ENCODE measurements around the gene IRS2.

The IRS2 gene

DNA sequence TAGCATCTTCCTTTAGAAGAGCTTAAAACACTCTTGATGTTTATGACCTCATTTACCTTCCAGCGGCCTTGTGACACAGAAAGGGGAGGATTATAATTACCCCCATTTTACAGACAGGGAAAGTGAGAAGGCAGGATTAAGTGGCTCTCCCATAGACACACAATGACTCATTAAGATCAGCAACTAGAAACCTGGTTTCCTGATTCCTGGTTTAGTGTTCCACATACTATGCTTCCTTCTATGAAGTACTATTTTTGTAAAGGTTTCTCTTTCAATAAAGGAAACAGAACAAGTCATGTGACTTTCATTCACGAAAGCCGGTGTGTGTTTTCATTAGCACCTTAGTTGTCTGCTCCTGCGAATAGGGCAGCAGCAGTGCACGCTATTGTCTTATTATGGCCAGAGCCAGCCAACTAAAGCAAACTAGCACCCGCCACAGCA, 8.3 kb downstream of the IRS2 start:
- no peak for DNase-seq

DNA sequence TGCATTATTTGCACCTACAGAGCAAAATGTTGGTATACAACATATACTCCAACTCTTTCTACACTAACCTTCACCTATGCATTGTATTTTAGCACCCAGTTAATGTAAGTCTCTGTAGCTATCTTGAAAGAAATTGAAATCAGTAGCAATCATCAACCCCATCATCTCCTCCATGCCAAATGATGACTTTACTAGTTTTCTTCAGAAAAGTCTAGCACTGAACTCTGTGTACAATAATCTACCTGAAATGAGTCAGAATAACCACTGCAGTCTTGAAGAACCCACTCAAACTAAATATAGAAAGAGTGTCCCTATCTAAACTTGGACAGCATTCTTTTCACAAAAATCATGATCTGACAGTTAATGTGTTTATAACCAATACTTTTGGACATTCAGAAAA, 9.8 kb downstream of the IRS2 start:
- DNase-seq, result no peak

DNA sequence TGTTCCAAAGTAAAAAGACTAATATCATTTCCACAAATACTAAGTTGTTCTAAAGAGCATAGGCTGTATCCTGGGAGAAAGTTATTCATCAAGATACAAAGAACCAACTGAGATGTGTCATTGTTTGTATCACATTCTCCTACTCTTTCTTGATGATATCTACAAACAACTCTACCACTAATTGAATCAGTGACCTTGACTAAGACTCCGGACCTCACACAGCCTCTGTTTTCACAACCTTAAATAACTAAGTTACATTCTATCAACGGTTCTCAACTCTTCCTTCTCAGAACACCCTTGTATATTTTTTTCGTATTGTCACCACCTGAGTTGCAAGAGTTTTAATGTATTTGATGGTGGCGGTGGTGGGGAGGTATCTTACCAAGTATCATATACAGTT, 12.6 kb downstream of the IRS2 start:
- DNase-seq, result no peak

DNA sequence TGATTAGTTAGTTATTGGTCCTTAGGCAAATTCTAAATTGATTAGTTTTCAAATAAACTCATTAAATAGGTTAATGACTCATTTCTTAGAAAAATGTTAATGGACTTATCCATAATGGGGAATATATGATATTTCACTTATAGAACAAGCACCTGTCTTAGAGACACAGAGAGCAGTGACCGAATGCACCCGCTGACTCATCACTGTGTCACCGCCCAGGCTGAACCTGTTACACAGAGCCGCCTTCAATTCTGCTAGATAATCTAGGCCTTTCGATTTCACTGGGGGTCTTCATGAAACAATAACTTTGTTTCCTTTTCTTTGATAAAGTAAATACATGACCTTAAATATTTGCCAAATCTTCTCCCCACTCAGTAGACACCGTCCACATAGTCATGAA, 13.1 kb downstream of the IRS2 start:
- no peak for DNase-seq

DNA sequence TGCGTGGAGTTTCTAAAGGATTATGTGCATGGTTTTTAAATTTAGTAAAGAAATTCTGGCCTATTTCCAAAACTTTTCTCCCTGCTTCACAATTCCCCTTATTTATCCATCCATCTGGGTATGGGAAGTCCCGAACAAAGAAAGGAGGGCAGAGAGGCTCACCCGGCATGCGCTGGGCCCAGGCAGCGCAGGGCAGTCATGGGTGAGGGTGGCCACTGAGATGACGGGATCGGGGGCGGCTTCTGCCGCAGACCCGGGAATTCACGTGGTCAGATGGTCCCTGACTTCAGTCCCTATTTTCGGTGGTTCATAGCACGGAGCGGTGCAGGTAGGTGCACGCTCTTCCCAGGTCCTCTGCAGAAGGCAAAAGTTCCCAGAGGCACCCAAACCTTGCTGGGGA, 14.5 kb downstream of the IRS2 start:
- no peak for DNase-seq

DNA sequence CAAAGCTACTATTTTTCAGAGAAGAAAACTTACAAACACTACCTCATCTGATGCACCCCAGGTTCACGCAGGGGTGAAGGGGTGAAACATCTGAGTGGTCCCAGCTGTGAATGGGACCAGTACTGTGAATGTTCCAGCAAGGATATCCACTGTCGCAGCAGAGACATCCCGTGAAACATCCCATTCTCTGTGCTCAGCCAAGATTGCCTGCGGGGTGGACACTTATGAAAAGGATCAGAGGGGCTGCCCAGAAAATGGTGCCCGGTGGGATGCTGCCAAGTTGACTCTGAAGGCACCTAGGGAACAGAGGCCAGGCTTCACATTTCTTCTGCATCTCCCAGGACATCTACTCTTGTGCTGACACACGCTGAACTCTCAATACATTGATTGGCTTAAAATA, 15.9 kb downstream of the IRS2 start:
- no peak for DNase-seq

DNA sequence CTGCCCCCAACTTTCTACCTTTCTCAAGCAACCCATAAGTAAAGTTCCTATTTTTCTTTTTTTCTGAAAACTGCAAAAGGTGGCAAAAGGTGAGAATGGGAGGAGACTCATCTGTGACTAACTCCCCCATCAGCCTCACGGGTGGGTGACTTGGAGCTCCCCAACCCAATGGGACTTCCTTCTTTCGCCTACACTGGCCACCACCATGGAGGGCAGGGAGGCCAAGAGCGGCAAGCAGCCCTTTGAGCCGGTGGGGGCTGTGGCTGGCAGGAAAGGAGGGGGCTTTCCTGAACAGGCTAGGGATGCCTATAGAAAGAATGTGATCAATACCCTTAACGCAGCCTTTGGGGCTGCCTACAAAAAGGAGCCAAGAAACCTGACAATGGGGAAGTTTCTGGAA, 16.5 kb downstream of the IRS2 start:
- no peak for DNase-seq

DNA sequence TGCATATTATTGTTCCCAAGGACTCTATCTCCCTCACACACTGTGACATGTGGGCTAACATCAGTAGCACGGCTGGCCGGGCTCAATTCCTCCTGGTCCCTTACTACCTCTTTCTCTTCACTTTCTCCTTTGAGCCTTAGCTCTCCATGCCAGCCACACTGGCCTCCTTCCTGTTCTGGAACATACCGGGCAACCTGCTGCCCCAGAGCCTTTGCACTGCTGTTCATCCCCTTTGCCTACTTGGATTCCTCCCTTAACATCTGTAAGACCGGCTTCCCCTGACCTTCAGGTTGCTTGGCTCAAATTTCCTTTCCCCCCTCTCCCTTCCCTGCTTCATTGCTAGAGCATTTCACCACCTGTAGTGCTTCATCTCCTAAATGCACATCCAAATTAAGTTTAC, 17.1 kb downstream of the IRS2 start:
- no peak for DNase-seq

DNA sequence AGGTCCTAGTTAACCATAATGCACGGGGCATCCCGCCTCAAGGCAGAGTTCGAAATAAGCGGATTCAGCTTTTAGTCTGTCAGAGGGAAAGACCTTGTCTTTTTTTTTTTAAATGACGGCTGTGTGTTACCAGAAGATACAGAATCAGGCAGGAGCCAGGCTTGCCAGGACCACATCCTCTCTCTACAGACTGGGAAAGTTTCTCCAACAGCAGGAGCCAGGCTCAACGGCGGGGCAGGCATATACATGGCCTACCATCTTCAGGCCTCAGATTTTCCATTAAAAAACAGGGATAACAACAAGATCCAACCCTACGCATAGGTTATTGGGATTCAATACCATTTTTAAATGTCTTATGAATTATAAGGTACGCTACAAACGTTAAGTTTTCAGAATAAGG, 17.8 kb downstream of the IRS2 start:
- no peak for DNase-seq

DNA sequence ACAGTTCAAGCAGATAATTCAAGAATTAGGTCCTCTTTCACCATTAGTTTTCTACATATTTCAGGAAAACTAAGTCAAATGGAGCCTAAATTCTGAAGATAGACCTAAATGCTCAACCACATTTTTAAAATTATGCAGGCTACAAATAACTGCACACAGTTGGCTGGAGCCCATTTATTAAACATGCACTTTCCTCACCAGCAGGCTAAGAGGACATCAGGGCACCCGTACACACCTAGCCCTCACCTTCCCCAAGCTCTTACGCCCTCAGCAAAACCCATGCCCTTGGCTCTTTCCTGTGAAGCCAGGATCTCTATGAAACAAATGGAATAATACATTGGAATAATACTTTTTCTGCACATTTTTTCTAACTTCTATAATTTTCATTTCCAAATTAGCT, 18.2 kb downstream of the IRS2 start:
- no peak for DNase-seq

DNA sequence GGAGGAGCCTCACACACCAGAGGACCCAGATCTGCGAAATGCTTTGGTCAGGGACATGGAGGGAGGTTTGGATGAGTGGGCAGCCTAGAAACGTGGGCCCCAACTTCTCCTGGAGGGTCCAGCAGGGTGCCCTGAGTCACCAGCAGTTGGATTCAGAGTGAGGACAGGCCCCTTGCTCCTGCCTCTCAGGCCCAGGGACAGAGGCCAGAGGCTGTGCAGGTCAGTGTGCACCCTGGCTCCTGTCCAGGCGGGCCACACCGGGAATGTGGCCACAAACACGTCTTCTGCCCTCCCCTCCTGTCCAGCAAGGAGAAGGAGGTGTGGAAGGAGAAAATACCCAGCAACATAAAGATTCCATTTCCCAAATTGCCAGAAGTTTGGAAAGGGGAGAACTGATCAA, 19.4 kb downstream of the IRS2 start:
- DNase-seq, result no peak

DNA sequence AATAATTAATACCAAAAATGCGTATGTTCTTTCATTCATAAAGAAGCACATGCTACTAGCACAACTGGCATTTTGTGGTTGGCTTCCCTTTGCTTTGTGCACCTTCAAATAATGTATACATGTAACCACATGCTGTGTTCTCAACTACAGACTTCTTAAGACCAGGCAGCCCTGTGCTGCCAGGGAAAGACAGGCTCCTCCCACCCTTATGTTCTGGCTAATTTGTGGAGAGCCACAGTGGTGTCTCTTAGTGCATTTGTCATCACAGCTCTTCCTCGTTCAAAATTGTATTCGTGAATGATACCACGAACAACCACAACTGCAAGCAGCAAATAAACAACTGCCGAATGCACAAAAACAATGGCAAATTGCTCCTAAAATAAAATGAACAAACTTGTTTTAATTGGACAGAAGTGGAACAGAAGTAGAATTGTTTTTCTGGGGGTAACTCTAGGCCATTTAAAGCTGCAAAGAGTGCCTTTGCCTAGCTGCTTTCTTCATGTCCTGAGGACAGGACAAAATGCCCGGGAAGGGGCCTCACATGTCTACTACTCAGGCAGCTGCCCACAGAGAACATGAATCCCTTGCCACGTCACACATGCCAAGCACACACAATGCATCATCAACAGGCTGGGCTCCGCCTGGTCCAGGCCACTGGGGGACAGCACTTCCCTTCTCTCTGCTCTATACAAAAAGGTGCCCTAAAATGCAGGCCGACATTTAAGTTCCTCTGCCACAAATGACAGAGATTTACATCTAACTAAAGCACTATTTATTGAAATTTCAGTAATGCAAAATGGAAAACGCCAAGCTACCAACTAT, 21.7 kb downstream of the IRS2 start:
- peak; percentile 21 to 39 for DNase-seq

DNA sequence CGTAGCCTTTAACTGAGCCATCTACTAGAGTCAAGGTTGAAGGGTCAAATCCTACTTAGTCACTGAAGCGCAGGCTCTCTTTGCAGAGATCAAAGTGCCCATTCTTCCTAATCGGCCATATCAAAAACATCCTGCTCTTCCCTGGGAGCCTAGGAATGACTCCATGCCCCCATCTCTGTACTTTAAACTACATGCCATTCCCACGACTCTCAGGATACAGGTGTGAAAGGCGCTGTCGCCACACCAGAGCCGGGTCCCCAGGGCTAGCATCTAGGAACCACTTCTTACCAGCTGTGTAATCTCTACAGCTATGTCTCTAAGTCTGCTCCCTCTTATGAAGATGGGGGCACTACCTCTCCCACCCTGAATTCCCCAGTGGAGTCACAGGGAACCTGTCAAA, 22.3 kb downstream of the IRS2 start:
- DNase-seq, result no peak

DNA sequence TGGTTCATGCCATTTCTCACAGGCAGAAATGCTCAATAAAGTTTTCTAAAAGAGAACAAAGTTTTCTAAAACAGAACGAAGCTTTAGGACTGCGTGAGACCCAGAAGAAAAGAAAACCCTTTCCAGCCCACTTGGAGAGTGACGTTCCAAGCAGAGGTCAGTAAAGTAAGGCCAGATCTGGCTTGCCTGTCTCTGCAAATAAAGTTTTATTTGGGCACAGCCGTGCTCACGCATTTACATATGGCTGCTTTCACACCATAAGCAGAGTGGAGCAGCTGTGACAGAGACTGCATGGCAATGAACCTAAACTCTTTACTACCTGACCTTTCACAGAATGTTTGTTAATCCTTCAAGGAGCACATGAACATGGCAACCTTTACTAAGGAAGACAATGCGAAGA, 23.6 kb downstream of the IRS2 start:
- no peak for DNase-seq

DNA sequence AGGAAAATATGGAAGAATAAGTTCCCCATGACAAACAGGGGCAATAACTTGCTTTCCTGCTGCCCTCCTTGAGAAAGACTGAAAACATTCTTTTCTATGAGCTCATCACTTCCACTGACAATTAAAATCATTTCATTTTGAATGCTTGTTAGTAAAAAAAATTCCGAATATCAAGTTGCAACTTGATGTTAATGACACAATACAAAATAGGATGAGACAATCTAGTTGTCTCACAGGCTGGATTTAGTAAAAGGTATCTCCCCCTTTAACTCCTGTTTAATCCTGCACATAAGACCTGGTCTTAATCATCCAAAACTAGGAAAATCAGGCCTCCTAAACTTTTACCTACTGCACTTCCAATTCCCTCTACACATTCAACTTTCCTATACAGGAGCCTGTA, 24.7 kb downstream of the IRS2 start:
- no peak for DNase-seq

DNA sequence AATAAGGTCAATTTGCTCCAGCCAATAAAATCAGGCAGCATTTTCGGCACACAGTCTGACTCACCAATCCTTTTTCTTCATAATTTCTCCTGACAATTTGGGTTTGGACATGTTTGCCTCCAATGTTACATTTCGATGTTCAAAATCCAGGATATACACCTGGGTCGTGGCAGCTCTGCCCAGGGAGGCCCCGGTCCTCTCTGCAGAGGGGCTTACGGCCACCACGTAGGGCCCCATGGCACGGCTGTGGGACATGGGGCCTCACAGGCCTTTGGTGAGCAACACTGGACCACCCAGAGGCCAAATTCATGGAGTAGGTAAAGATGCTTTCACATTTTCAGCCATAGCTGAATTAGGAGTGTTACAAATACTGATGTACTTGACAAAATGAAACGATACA, 25.4 kb downstream of the IRS2 start:
- DNase-seq, result no peak

DNA sequence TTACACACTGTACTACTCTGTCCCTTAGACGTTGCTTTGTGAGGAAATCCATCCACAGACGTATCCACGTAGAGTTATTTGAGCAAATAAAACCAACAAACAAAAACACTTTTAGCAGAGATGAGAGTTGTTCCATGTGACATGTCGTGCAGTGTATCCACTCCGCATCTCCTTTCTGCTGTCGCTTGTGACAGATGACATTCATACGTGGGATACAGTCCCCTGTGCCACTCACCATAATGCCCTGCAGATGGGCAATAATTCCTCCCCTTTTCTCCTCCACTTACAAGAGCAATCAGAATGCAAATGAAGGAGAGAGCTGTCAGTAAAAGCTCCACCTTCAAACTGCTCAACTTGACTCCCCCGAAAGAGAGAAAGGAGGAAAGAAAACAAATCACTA, 26.0 kb downstream of the IRS2 start:
- no peak for DNase-seq

DNA sequence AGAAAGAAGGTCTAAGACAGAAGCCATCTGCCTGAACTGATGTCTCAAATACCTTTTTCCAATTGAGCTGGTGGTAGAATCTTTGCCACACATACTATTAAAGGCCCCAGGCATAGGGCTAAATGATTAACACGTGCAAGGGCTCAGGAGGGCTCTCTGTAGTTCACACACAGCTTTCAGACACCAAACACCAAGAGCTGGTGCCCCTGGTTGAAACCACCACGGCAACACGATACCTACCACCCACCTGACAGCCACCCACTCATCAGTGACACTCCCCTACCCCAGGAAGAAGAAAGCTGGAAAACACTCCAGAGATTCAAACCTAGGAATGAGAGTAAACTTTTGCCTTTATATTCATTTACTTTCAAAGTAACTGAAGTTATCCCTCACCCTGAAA, 26.8 kb downstream of the IRS2 start:
- DNase-seq, result no peak

DNA sequence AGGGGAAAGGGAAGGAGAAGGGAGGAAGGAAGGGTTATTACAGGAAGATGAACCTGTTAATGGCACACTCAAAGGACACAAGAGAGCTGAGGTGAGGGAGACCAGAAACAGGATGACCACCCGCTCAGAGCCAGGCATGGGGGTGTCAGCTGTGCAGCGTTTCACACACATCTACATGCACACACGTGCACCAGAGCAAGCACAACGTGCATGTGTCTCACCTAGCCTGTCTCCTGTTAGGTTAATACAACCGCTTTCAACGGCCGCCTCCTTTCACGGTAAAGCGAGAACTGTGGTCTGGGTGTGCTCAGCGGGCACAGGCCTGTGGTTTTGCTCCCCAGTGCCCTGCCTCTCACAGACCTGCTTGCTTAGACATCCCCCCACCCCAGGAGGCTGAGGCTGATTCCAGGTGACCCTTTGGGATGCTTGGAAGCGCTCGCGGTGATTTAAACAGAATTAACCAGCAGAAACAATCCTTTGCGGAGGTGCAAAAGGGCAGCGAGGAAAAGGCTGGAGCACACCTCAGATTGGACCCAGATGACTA, 27.4 kb downstream of the IRS2 start:
- DNase-seq, result no peak

DNA sequence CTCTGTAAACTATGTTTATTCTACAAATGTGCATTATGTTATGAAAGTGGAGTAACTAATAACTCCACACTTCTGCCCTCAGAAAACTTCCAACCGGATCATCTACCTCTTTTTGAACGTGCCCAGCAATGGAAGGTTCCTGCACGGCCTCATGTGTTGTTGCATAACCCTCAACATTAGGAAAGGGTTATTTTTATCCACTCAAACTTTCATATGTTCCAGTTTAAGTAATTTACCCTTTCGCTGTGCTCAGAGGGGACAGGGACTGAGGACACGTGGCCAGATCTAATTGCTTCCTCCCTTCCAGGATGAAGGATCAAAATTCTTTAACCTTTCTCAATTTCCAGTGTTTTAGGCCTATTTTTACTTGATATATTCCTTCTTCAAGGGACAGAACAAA, 29.6 kb downstream of the IRS2 start:
- no peak for DNase-seq

DNA sequence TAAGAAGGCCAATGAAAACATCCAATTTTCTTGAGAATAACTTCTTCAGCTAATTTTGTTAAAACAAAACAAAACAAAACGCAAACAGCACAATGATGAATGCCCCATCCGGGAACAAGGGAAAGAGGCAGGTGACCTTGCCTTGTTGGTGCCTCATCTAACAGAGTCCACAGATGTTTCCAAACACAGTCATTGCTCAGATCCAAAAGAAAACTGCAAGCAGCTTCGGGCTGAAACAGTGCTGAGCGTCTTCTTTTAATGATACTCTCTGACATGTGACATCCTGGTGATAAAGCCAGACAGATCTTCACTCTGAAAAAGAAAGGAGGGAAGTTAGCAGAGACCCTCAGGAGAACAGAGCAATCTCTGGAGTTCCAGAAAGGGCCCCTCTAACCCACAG, 30.4 kb downstream of the IRS2 start:
- no peak for DNase-seq

DNA sequence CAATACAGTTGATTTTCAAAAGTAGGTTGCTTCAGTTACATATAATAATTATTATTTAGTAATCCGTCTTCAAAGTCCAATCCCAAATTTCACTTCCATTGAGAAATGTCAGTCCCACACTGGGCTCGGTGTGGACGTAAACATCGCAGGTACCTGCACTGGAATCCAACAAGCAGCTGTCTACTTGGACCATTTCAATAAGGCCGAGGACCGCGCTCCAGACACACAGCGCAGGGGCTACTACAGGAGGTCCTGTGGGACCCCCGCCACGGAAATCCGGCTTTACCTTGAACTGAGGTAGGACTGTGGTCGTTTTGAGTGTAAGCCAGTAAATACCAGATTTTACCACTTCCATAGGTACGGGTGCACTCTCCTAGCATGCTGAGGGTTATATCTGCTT, 30.8 kb downstream of the IRS2 start:
- no peak for DNase-seq

DNA sequence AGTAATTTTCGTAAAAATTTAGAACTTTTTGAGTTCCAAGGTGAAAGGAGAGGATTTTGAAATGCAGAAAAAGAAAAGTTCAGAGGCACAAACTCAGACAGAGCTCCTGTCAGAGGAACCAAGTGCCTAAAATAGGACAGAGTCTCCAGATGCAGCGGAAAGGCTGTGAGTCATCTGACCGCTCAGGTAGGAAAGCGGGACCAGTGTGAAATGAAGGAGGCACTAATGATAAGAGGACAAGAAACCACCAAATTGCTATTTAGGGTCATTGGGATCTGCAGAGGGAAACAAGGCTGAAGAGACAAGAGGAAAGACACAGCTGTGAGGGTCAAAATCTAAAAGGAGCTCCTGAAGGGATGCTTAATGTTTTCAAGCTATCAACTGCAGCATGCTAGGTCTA, 34.9 kb downstream of the IRS2 start:
- DNase-seq, result no peak

DNA sequence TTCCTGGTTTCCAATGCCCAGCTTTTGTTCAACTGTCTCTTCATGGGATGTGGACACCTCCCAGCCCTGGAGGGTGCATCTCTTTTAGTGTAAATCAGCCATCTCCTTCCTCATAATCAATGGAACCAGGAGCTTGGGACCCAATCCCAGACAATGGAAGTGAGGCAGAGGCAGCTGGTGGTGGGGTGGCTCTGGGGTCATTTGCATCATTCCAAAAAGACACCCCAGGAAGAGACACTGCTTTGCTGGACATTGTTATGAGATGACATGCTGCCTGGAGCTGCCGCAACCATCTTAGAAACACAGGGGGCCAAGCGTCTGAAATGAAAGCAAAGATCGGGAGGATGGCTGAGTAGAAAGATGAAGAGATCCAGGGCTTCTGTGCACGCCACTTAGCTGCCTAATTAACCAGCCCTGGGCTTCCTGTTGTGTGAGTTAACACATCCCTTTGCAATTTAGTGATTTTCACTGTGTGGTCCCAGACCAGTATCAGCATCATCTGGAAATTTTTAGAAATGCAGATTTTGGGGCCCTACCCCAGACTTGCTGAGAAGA, 36.1 kb downstream of the IRS2 start:
- DNase-seq, result no peak

DNA sequence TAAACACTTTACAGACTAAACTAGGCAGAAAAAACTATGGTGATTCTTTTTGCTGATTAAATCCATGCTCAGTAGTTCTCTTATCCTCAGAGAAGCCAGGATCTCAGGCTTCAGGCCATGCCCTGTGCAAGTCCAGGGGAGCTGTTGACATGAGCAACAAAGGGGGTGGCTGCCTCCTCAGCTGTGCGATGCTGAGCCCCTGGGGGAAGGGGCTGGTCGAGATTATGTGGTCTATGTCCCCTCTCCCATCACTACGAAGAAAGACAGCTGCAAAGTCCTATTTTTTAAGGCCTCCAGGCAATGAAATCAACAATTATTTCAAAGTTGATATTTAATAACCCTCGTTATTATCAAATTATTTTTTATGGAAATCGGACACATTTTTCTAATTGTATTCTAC, 37.0 kb downstream of the IRS2 start:
- no peak for DNase-seq
